ENCODE results near the gene SLC66A2. TPM values are rescaled to one million over a fixed set of nuclear protein-coding genes. Genes with fewer than 3 reads are reported as not detected.

Gene SLC66A2
- total RNA-seq, 1 donor from 2014 or later: 34.4 TPM

- DNase-seq (ENCODE audit: low spot score in 2 of 2, unreplicated experiment in 2 of 2): no peak
- H3K36me3 Mint-ChIP-seq: peaks cover 48% of the 10 kb centered on the region
- no peak overlapping the region for H3K4me3 Mint-ChIP-seq
- H3K9me3 Mint-ChIP-seq: peaks cover 9% of the 10 kb centered on the region
- H3K27ac Mint-ChIP-seq: no peak overlapping the region
- no peaks in the 10 kb centered on the region for H3K27me3 Mint-ChIP-seq (ENCODE audit: low read depth)
- no peak for TF ChIP-seq CTCF (IDR thresholded peaks at IDR 0.05; ENCODE audit: unreplicated experiment)
- no peaks in the 10 kb centered on the region for H3K4me1 Mint-ChIP-seq
These were observed 27.4 kb downstream of the SLC66A2 start for GRCh38 chr18:79923896-79924585.

- TF ChIP-seq CTCF (IDR thresholded peaks at IDR 0.05; ENCODE audit: unreplicated experiment): no peak
- peaks cover 3% of the 10 kb centered on the region for H3K9me3 Mint-ChIP-seq
- no peak overlapping the region for H3K27ac Mint-ChIP-seq
- no peak overlapping the region for H3K4me3 Mint-ChIP-seq
- no peak for DNase-seq (ENCODE audit: low spot score in 2 of 2, unreplicated experiment in 2 of 2)
- no peaks in the 10 kb centered on the region for H3K27me3 Mint-ChIP-seq (ENCODE audit: low read depth)
- peaks cover 45% of the 10 kb centered on the region for H3K36me3 Mint-ChIP-seq
- H3K4me1 Mint-ChIP-seq: no peaks in the 10 kb centered on the region
These were observed 28.5 kb downstream of the SLC66A2 start for GRCh38 chr18:79922971-79923411.

GRCh38 chr18:79921984-79922965 is 29.2 kb downstream of the SLC66A2 start:
- no peak for DNase-seq (ENCODE audit: low spot score in 2 of 2, unreplicated experiment in 2 of 2)
- TF ChIP-seq CTCF (IDR thresholded peaks at IDR 0.05; ENCODE audit: unreplicated experiment): no peak
- H3K27me3 Mint-ChIP-seq (ENCODE audit: low read depth): no peaks in the 10 kb centered on the region
- no peaks in the 10 kb centered on the region for H3K4me1 Mint-ChIP-seq
- H3K27ac Mint-ChIP-seq: no peak overlapping the region
- H3K9me3 Mint-ChIP-seq: peaks cover 3% of the 10 kb centered on the region
- H3K4me3 Mint-ChIP-seq: no peak overlapping the region
- H3K36me3 Mint-ChIP-seq: peaks cover 52% of the 10 kb centered on the region

- peak in 1 of 2 experiments; percentile 35 for DNase-seq (ENCODE audit: low spot score in 2 of 2, unreplicated experiment in 2 of 2)
- H3K4me1 Mint-ChIP-seq: no peaks in the 10 kb centered on the region
- no peak overlapping the region for H3K27ac Mint-ChIP-seq
- H3K27me3 Mint-ChIP-seq (ENCODE audit: low read depth): no peaks in the 10 kb centered on the region
- peaks cover 60% of the 10 kb centered on the region for H3K36me3 Mint-ChIP-seq
- H3K9me3 Mint-ChIP-seq: peaks cover 7% of the 10 kb centered on the region
- no peak overlapping the region for H3K4me3 Mint-ChIP-seq
- TF ChIP-seq CTCF (IDR thresholded peaks at IDR 0.05; ENCODE audit: unreplicated experiment): no peak
These were observed 32.4 kb downstream of the SLC66A2 start for GRCh38 chr18:79919089-79919488.

- H3K9me3 Mint-ChIP-seq: peaks cover 7% of the 10 kb centered on the region
- no peaks in the 10 kb centered on the region for H3K4me1 Mint-ChIP-seq
- H3K27me3 Mint-ChIP-seq (ENCODE audit: low read depth): no peaks in the 10 kb centered on the region
- peaks cover 57% of the 10 kb centered on the region for H3K36me3 Mint-ChIP-seq
- DNase-seq (ENCODE audit: low spot score in 2 of 2, unreplicated experiment in 2 of 2): peak in 1 of 2 experiments; percentile 24
- H3K4me3 Mint-ChIP-seq: no peak overlapping the region
- no peak overlapping the region for H3K27ac Mint-ChIP-seq
- no peak for TF ChIP-seq CTCF (IDR thresholded peaks at IDR 0.05; ENCODE audit: unreplicated experiment)
These were observed 32.8 kb downstream of the SLC66A2 start for GRCh38 chr18:79918615-79919011.

All from mesothelial cell of epicardium (in vitro differentiated cells).